Neural progenitor cell (in vitro differentiated cells): ENCODE data around the gene DEDD2. TPM values are rescaled to one million over a fixed set of nuclear protein-coding genes. Genes with fewer than 3 reads are reported as not detected.

ENCODE experiments used
- DNase-seq: peaks from one replicate; pipeline ENCODE4 v3.0.0-alpha.2; 2016; ENCODE audit warnings: low spot score
- H2AFZ ChIP-seq: fragments of 200-600 bp; sonication (generic); replicated peaks from 2 replicates; pipeline ENCODE4 v1.6.1; 2016; ENCODE audit warnings: antibody characterized with exemption
- H3F3A ChIP-seq: fragments of 200-600 bp; sonication (generic); 2 replicates; pipeline ENCODE4 v1.6.1; 2016; ENCODE audit warnings: antibody characterized with exemption, low read depth
- H3K27ac ChIP-seq: fragments of 200-600 bp; sonication (generic); 2 replicates; pipeline ENCODE4 v1.5.1; 2016; ENCODE audit warnings: mild to moderate bottlenecking
- H3K27me3 ChIP-seq: fragments of 200-600 bp; sonication (generic); 2 replicates; pipeline ENCODE4 v1.6.1; 2016; ENCODE audit warnings: mild to moderate bottlenecking, moderate library complexity
- H3K36me3 ChIP-seq: fragments of 200-600 bp; sonication (generic); 2 replicates; pipeline ENCODE4 v1.5.1; 2016
- H3K4me1 ChIP-seq: fragments of 200-600 bp; sonication (generic); 2 replicates; pipeline ENCODE4 v1.6.1; 2016; ENCODE audit warnings: mixed run types
- H3K4me2 ChIP-seq: fragments of 200-600 bp; sonication (generic); 2 replicates; pipeline ENCODE4 v1.6.1; 2016
- H3K4me3 ChIP-seq: fragments of 200-600 bp; sonication (generic); 2 replicates; pipeline ENCODE4 v1.5.1; 2016
- H3K79me2 ChIP-seq: fragments of 200-600 bp; sonication (generic); 2 replicates; pipeline ENCODE4 v1.6.1; 2016; ENCODE audit warnings: low read depth
- H3K9ac ChIP-seq: fragments of 200-600 bp; sonication (generic); 2 replicates; pipeline ENCODE4 v1.6.1; 2016
- H3K9me3 ChIP-seq: fragments of 200-600 bp; sonication (generic); 2 replicates; pipeline ENCODE4 v1.5.1; 2016; ENCODE audit warnings: low read depth
- H4K20me1 ChIP-seq: fragments of 200-600 bp; sonication (generic); 2 replicates; pipeline ENCODE4 v1.6.1; 2016; ENCODE audit warnings: low read depth
- H3K27ac Mint-ChIP-seq: 3 replicates; pipeline ENCODE4 v1.8.0; 2021; ENCODE audit warnings: mixed read lengths
- H3K27me3 Mint-ChIP-seq: 2 replicates; pipeline ENCODE4 v1.8.0; 2022; ENCODE audit warnings: low read depth, mild to moderate bottlenecking, inconsistent platforms, moderate library complexity, mixed read lengths; ENCODE audit not compliant: insufficient read depth
- H3K36me3 Mint-ChIP-seq: 3 replicates; pipeline ENCODE4 v1.8.0; 2021; ENCODE audit warnings: mixed read lengths
- H3K4me1 Mint-ChIP-seq: 3 replicates; pipeline ENCODE4 v1.8.0; 2021; ENCODE audit warnings: mixed read lengths
- H3K4me3 Mint-ChIP-seq: 3 replicates; pipeline ENCODE4 v1.8.0; 2021; ENCODE audit warnings: mild to moderate bottlenecking, moderate library complexity, mixed read lengths
- H3K9me3 Mint-ChIP-seq: 3 replicates; pipeline ENCODE4 v1.8.0; 2020; ENCODE audit warnings: mixed read lengths
- CTCF ChIP-seq: fragments of 200-600 bp; sonication (generic); IDR thresholded peaks from 2 replicates; pipeline ENCODE4 v1.5.1; 2017; ENCODE audit warnings: antibody characterized with exemption, mild to moderate bottlenecking
- EZH2 ChIP-seq: fragments of 200-600 bp; sonication (generic); IDR thresholded peaks from 2 replicates; pipeline ENCODE4 v1.6.1; 2017; ENCODE audit warnings: antibody characterized with exemption, mild to moderate bottlenecking, moderate library complexity
- EZH2phosphoT487 ChIP-seq: fragments of 200-600 bp; sonication (generic); IDR thresholded peaks from 2 replicates; pipeline ENCODE4 v1.6.1; 2017; ENCODE audit warnings: antibody characterized with exemption
- total RNA-seq: library from RNA; depleted of rRNA; stranded (reverse); fragments of >200 nt; gene quantifications from 2 replicates; pipeline ENCODE4 v1.2.3, GENCODE V29; 2015; ENCODE audit warnings: low replicate concordance

The DEDD2 gene
- total RNA-seq, 1 donor from 2014 or later: 19.8 TPM

DNA sequence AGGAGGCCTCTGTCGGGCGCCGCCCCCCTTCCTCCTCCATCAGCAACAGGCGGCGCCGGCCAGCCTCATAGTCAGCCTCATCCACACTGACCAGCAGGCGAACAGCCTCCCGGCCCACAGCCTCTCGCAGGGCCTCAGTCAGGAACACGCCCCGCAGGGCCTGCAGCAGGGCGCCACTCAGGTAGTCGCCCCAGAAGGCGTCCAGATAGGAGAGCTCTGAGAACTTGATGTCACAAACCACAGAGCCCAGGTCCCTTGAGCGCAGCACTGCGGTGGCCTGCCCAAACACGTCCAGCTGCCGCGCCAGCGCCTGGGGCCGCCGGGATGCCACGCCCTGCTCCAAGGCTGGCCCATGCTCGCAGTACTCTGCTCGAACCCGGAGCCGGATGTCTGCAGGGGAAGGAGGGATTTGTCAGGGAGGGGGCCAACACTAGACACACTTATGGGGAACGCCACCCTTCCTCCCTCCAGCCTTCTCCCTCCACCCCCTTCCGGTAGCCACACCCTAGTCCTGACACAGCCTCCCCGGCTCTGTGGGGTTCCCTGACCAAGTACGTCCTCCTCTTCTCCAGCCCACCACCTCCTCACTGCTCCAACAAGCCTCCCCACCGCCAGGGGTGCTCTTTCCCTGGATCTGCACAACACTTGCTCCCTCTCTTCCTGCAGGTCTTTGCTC is 17.9 kb downstream of the DEDD2 start:
- peaks cover 35% of the 10 kb centered on the region for H3K36me3 Mint-ChIP-seq

GRCh38 chr19:42198676-42199439 is 18.6 kb downstream of the DEDD2 start:
- DNase-seq: no peak
- TF ChIP-seq EZH2phosphoT487: no peak
- no peak for TF ChIP-seq EZH2
- TF ChIP-seq CTCF: no peak
- H3K27me3 Mint-ChIP-seq: peaks cover 4% of the 10 kb centered on the region
- H3K4me2 ChIP-seq: no peak overlapping the region
- H3F3A ChIP-seq: no peaks in the 10 kb centered on the region
- H3K4me1 ChIP-seq: no peaks in the 10 kb centered on the region
- H3K9ac ChIP-seq: no peak overlapping the region
- no peak overlapping the region for H3K4me3 ChIP-seq
- no peak overlapping the region for H2AFZ ChIP-seq
- peaks cover under 1% of the 10 kb centered on the region for H3K9me3 Mint-ChIP-seq
- no peaks in the 10 kb centered on the region for H3K9me3 ChIP-seq
- H3K27me3 ChIP-seq: no peaks in the 10 kb centered on the region
- H4K20me1 ChIP-seq: peaks cover 55% of the 10 kb centered on the region
- H3K4me3 Mint-ChIP-seq: peak overlapping the region; percentile 8
- H3K27ac Mint-ChIP-seq: no peak overlapping the region
- peaks cover 32% of the 10 kb centered on the region for H3K36me3 Mint-ChIP-seq
- H3K79me2 ChIP-seq: peaks cover 12% of the 10 kb centered on the region
- no peaks in the 10 kb centered on the region for H3K36me3 ChIP-seq
- H3K4me1 Mint-ChIP-seq: peaks cover 7% of the 10 kb centered on the region
- H3K27ac ChIP-seq: no peak overlapping the region

More for the DNA sequence above, 17.9 kb downstream of the DEDD2 start:
- peaks cover 7% of the 10 kb centered on the region for H3K4me1 Mint-ChIP-seq
- no peak overlapping the region for H3K9ac ChIP-seq
- H3K9me3 ChIP-seq: no peaks in the 10 kb centered on the region
- H3K27ac ChIP-seq: no peak overlapping the region
- no peak overlapping the region for H3K4me3 Mint-ChIP-seq
- H3K9me3 Mint-ChIP-seq: no peaks in the 10 kb centered on the region
- no peak overlapping the region for H3K4me3 ChIP-seq
- no peaks in the 10 kb centered on the region for H3K36me3 ChIP-seq
- H3K4me1 ChIP-seq: no peaks in the 10 kb centered on the region
- H3K27me3 ChIP-seq: no peaks in the 10 kb centered on the region
- H4K20me1 ChIP-seq: peaks cover 60% of the 10 kb centered on the region
- no peak overlapping the region for H2AFZ ChIP-seq
- peaks cover 12% of the 10 kb centered on the region for H3K79me2 ChIP-seq
- no peak for TF ChIP-seq EZH2phosphoT487
- no peak for TF ChIP-seq EZH2
- no peak for TF ChIP-seq CTCF
- no peaks in the 10 kb centered on the region for H3F3A ChIP-seq
- DNase-seq: no peak
- H3K27me3 Mint-ChIP-seq: peaks cover 4% of the 10 kb centered on the region
- H3K4me2 ChIP-seq: no peak overlapping the region
- H3K27ac Mint-ChIP-seq: no peak overlapping the region

DNA sequence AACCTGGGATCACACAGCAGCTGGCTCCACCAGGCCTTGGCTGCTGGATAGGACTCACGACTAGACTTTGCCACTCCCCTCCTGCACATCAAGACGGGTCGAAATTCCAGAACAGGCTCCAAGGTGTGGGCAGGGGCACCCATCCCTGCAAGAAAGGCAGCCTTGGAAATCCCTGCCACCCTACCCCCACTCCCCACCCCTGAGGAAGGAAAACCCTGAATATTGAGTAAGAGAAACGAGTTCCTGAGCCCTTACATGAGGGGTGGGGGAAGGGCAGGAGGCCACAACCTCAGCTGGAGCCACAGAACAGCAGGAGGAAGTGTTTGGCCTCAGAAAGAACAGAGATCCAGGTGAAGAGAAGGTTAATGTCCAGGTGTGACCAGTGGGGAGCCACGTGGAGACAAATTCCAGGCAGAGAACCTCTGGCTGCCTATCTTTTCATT is 20.1 kb downstream of the DEDD2 start:
- H3K9me3 Mint-ChIP-seq: peaks cover 6% of the 10 kb centered on the region

More for the DNA sequence above, 20.1 kb downstream of the DEDD2 start:
- Histone ChIP-seq H3K4me3 (no peak overlapping the region), H3K27me3 (no peaks in the 10 kb centered on the region), H3K36me3 (no peaks in the 10 kb centered on the region), H3K79me2 (no peaks in the 10 kb centered on the region), H3K4me2 (no peak overlapping the region), H3K4me1 (no peaks in the 10 kb centered on the region), H2AFZ (no peak overlapping the region), H3K9ac (no peak overlapping the region), H3K9me3 (no peaks in the 10 kb centered on the region), H4K20me1 (peaks cover 40% of the 10 kb centered on the region), H3K27ac (no peak overlapping the region), H3F3A (no peaks in the 10 kb centered on the region)
- H3K36me3 Mint-ChIP-seq: peaks cover 27% of the 10 kb centered on the region
- no peak for DNase-seq
- TF ChIP-seq EZH2 (no peak), EZH2phosphoT487 (no peak), CTCF (no peak)
- peaks cover 4% of the 10 kb centered on the region for H3K27me3 Mint-ChIP-seq
- H3K27ac Mint-ChIP-seq: no peak overlapping the region
- no peak overlapping the region for H3K4me3 Mint-ChIP-seq
- H3K4me1 Mint-ChIP-seq: peaks cover 7% of the 10 kb centered on the region
